NCI-H69 (cell line): ENCODE results near the gene STIM1.
"Not testable (repeated sequence)": the region's sequence is repeated elsewhere in the genome, so short reads cannot be mapped to it uniquely, and the experiment has no call there.

ENCODE experiments used
- DNase-seq: peaks from one replicate; lab custom pipeline; 2025; lab: John Stamatoyannopoulos, UW

Gene STIM1

DNA sequence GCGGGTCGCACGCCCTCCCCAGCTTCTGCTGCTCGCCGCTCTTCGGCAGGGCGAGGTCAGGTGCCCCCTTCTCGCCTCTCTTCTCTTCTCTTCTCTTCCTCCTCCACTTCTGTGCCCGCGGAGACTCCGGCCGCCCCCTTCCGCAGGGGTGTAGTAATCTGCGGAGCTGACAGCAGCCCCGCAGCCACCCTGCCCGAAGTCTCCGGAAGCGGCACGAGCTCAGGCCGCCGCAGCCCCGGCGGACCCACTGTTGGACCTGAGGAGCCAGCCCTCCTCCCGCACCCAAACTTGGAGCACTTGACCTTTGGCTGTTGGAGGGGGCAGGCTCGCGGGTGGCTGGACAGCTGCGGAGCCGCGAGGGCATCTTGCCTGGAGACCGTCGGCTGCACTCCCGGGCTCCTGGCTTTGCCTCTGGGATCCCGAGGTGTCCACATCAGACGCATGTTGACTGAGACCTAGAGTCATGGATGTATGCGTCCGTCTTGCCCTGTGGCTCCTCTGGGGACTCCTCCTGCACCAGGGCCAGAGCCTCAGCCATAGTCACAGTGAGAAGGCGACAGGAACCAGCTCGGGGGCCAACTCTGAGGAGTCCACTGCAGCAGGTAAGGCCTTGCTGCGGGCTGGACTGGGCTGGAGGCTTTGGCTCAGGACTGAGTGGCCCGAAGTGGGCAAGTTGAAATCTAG, 486 bp downstream of the STIM1 start:
- peak; percentile 66 for DNase-seq

- no peak for DNase-seq
Observed at GRCh38 chr11:3856856-3857553, 1.5 kb downstream of the STIM1 start.

- DNase-seq, result no peak
Observed at GRCh38 chr11:3857628-3858027, 2.2 kb downstream of the STIM1 start.

DNA sequence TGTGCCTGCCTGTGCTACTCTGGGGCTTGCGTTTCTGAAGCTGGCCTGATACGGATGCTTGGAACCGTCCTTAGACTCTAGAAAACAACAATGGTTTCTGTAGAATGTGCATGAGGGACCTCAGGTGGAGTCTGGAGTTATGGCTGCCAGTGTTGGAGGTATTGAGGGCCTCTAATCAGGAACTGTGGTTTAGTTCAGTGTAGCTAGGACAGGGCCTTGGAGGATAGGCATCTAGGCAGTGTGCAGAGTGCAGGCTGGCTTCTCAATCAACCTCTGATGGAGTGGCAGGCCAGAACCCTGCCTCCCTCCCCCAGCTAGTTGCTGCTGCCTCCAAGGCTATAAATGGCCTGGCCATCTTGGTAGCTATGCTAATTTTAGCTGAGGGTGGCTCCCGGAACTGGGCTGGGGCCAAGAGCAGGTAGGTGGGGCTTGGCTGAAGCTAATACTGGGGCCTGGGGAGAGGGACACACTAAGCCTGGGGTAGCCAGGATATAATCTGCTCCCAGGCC, 4.0 kb downstream of the STIM1 start:
- peak; percentile 50 for DNase-seq

DNA sequence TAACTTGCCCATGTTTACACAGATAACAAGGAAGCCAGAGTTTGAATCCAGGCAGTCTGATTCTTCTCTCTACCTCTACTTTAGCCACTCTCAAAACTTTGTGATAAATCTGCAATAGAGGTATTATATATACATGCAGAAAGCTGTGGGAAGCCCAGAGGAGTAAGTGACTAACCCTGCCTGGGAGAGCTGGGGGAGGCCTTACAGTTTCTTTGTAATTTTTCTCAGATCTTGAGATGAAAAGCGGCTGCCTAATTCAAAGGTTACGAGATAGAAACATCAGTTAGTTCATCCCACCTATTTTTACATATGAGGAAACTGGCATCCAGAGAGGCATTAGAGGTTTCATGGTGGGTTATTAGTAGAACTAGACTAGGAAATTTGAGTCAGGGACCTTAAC, 4.9 kb downstream of the STIM1 start:
- no peak for DNase-seq

GRCh38 chr11:3860898-3861393, 5.5 kb downstream of the STIM1 start:
- DNase-seq, result not testable (repeated sequence)

GRCh38 chr11:3861683-3862082, 6.2 kb downstream of the STIM1 start:
- DNase-seq, result no peak

DNA sequence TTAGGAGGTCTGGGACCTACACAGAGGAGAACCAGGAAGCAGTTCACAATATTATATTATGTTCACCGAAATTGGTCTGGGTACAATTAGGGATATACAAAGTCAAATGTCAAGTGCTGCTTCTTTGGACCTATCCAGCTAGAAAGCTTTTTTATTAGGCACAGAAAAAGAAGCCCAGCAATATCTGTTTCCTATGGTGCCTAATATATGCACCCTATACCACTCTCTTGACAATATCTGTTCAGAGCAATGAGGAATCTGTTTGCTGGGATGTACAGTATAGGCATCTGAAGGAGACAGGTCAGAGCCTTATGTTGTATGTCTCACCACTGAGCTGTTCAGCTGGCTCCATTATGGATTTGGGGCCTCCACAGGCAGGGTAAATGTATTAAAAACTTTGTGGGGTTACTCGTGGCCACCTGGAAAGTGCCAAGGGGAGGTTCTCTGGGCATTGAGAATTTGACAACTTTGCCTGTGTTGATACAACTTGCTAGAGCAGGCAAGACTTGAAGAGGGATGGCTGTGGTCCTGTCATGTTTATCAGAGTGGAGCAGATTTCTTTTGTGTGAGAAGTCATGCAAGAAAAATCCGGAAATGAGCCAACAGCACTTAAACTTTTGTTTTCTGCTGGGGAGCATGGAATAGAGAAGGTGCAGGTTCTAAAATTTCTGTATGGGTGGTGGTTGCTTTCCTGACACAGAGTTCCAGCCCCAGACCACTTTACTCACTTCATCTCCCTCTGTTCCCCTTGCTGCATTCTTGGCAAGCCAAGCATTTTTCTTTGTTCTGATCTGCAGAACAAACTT, 10.1 kb downstream of the STIM1 start:
- no peak for DNase-seq

- DNase-seq, result no peak
Observed at GRCh38 chr11:3866206-3866605, 10.7 kb downstream of the STIM1 start.

DNA sequence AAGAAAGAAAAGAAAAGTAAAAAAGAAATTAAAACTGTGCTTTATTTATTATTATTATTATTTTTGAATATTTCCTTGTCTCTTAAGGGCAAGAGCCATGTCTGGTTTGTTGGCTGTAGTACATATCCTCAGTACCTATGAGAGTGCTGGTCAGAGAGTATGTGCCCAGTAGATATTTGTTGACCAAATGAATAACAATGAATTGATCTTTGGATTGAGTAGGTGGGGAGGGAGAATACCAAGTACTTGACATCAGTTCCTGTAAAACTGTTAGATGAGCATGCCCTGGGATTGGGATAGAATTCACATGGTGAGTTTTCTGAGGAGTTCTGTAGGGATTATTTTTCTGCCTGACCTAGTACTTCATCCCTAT, 11.4 kb downstream of the STIM1 start:
- no peak for DNase-seq

DNA sequence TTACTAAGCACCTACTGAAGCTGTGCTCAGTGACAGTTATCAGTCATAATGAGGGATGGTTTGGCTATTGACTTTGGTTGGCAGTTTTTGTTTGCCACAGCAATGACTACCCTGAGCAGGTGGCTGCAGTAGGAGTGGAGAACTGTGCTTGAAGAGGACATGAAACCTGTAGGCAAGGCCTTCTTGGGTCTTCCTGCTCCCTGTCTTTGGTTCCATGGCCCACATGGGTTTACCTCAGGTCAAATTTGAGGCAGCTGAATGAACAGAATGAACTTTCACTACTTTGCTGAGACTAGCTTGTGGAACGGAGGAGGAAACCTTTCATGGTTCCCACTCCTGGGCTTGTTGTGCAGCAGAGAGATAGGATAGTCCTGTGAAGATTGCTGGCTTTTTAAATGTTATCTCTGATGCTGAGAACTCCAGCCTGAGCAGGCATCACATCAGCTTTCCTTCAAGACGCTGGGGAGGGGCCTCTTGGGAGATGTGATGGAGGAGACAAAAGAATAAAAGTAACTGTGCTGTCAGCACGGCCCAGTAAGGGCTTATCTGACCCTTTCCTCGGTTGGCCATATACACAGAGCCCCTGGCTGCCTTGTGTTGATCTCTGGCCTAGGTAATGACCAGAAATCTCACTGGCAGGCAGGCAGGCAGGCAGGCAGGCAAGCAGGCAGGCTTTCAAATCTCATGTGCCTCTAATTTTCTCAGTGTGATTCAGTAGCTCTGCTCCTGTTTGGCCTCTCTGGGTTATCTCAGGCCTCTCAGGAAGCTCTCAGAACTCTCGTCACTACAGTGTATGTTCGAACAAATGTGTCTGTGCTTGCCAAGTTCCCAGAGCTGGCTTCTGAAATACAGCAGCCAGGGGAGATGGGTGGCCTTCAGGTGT, 12.0 kb downstream of the STIM1 start:
- no peak for DNase-seq

DNA sequence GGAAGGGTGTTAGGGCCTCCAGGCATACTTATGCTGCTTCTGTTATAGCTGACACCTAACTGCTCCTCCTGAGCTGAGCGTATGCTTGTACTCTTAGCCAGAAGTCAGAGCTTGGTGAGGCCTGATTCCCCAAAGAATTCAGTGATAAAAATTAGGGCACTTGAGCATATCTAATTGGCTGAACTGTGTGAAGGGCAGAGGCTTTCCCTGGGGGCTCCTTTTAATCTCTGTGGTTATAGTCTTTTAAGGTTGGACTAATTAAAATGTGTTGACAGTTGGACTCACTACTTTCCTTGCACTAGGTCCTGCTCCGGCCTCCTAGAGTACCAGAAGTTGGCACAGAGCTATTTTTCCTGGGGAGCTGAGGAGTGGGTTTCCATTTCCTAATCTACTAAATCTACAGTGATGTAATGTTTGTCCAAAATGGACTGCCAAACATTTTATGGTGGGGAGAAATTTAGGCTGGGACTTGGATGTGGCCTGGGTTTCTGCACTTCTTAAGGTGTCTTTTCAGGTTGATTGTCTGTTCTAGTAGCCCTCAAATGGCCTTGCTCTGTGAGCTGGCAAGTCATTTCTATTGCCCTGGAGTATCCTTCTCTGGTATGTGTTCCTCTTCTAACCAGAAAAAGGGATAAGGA, 18.4 kb downstream of the STIM1 start:
- peak; percentile 69 for DNase-seq

GRCh38 chr11:3876613-3877012, 21.1 kb downstream of the STIM1 start:
- DNase-seq, result no peak

DNA sequence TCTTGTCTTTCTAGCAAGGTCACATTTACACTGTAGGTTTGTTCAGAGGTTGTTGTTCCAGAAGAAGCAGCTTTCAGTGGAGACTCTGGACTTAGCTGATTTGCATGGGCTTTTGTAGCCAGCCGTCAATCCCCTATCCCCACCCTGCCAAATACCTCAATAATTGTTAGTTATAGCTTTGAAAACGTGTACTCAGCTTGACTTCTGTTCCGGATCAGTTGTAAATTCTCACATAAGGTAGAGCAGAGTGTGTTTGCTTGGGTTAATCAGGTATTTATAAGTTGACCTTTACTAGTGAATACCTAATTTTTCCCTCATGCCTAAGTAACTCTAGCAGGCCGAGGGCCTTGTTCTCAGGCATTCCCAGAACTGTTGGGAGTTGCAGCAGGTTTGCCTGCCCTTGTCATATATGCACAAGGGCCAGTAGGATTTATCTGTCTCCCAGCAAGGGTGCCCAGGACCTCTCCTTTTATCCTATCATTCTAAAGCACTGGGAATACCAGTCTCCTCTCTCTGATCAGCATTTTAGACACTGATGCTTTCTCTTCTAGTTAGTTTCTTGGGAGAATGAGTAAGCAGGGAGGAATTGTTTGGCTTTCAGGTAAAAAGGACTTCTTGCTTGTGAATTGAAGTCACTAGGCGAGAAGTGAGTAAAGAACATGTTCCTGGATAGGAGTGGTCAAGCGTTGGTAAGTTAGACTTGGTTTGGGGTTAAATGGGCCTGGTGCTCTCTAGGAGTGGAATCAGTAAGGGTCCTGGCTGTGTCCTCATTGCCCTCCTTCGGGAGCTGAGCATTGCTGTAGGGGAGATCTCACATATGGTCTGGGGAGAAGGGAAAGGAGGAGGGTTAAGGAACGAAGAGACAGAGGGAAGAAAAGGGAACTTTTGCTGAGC, 22.1 kb downstream of the STIM1 start:
- peak; percentile 94 for DNase-seq

DNA sequence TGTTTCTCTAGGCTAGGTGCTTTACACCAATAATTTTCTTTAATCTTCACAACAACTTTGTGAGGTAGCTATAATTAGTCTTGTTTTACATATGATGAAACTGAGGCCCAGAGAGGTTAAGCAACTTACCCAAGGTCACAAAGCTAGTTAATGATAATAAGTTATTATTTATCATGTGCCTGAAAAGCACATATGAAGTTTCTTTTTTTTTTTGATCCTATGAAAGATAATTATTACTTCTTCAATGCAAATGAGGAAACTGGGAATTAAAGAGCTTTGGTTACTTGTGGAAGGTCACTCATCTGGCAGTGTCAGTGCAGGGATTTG, 22.8 kb downstream of the STIM1 start:
- no peak for DNase-seq

GRCh38 chr11:3879216-3879966, 23.9 kb downstream of the STIM1 start:
- DNase-seq, result peak; percentile 40

- DNase-seq, result no peak
Observed at GRCh38 chr11:3879967-3880542, 24.6 kb downstream of the STIM1 start.

DNA sequence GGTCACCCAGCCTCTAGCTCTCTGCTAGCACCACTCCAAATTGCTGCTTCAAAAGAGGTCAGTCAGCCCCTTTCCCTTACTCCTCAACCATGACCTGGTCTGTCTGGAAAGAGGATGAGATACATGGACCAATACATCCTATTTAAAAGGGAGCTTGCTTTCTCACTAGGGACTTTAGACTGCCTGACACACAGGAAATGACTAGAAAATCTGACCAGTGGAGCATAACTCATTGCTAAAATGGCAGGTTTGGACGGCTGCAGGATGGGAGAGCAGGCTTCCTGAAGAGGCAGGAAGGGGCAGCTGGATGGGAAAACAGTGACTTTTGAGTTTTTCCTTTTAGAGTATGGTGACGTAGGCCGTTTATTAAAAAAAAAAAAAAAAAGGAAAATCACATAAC, 25.3 kb downstream of the STIM1 start:
- peak; percentile 49 for DNase-seq

DNA sequence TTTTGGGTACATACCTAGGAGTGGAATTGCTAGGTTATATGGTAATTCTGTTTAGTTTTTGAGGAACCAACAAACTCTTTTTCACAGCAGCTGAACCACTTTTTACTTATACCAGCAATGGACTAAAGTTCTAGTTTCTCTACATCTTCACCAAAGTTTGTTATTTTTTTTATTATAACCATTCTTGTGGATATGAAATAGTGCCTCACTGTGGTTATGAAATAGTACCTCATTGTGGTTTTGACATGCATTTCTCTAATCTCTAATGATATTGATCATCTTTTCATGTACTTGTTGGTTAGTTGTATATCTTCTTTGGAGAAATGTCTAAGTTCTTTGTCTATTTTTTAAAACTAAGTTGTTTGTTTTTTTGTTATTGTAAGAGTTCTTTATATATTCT, 27.2 kb downstream of the STIM1 start:
- DNase-seq, result no peak
